HCT116 (cell line): ENCODE measurements around the gene WDR5. TPM values are rescaled to one million over a fixed set of nuclear protein-coding genes. Genes with fewer than 3 reads are reported as not detected.
A peak's percentile ranks its signal among the peaks of the same experiment; 100 is the strongest.

Experiments
- ATAC-seq: fragments of 200-7000 bp; cut with Tn5 transposase; 2 replicates; pipeline ENCODE4 v1.9.1; 2020; ENCODE audit warnings: mild to moderate bottlenecking, moderate library complexity
- BruUV-seq: library from RNA; stranded (reverse); fragments of 400-500 nt; replicated peaks from 2 replicates; lab custom pipeline; 2021; lab: Mats Ljungman, UMichigan
- CTCF ChIA-PET: fragments of 300-600 bp; sonication (Branson Sonifier 250); formaldehyde crosslinking; loops from one replicate; lab custom pipeline; 2021; ENCODE audit warnings: antibody characterized with exemption; lab: Charles Lee
- POLR2A ChIA-PET: fragments of 300-600, 350-600 bp; sonication (Branson Sonifier 250); formaldehyde crosslinking; loops from one replicate; lab custom pipeline; 2021; ENCODE audit warnings: antibody characterized with exemption; lab: Charles Lee
- RAD21 ChIA-PET, 2 experiments: fragments of 300-600 bp; sonication (Branson Sonifier 250); formaldehyde crosslinking; loops; one replicate each; lab custom pipeline; 2023; ENCODE audit warnings: low total read pairs in 2 of 2; ENCODE audit not compliant: uncharacterized antibody in 2 of 2, unreplicated experiment in 2 of 2, low non-redundant PET in 1 of 2; lab: Charles Lee
- DNase-seq: peaks from one replicate; pipeline ENCODE4 v3.0.0-alpha.2; 2010; ENCODE audit warnings: low read depth, low spot score
- H2AFZ ChIP-seq: fragments of 200-600 bp; shearing (Covaris generic), sonication (generic); 2 replicates; pipeline ENCODE4 v1.6.1; 2017; ENCODE audit warnings: low read depth, mixed run types, mixed read lengths, antibody characterized with exemption, low read length; ENCODE audit not compliant: poor library complexity, severe bottlenecking
- H3K27ac ChIP-seq: 2 replicates; pipeline ENCODE4 v1.5.1; 2012; ENCODE audit warnings: low read depth, low read length
- H3K27me3 ChIP-seq: fragments of 200-600 bp; sonication (generic); 2 replicates; pipeline ENCODE4 v1.6.1; 2016; ENCODE audit warnings: mixed run types, low read length, mixed read lengths; ENCODE audit not compliant: insufficient read depth
- H3K36me3 ChIP-seq, 2 experiments: fragments of 200-500 bp in 1 of 2; fragments of 200-600 bp in 1 of 2; sonication (Bioruptor generic) in 1 of 2; sonication (generic) in 1 of 2; 2 replicates each; pipeline versions ENCODE4 v1.5.1 to v1.6.1; 2014 to 2016; ENCODE audit warnings: low read length in 2 of 2, inconsistent platforms in 1 of 2, mixed read lengths in 1 of 2, mixed run types in 1 of 2; ENCODE audit not compliant: insufficient read depth in 2 of 2, control insufficient read depth in 1 of 2
- H3K4me1 ChIP-seq, 2 experiments: fragments of 200-600 bp in 1 of 2; sonication (generic) in 1 of 2; 2 replicates each; pipeline versions ENCODE4 v1.5.1 to v1.6.1; 2012 to 2017; ENCODE audit warnings: low read length in 2 of 2, inconsistent platforms in 1 of 2, mild to moderate bottlenecking in 1 of 2, mixed read lengths in 1 of 2, mixed run types in 1 of 2, moderate library complexity in 1 of 2; ENCODE audit not compliant: insufficient read depth in 2 of 2, control insufficient read depth in 1 of 2
- H3K4me2 ChIP-seq: fragments of 200-600 bp; sonication (generic); 2 replicates; pipeline ENCODE4 v1.6.1; 2017; ENCODE audit warnings: mixed run types, low read length, mixed read lengths
- H3K4me3 ChIP-seq, 2 experiments: fragments of 200-600 bp in 1 of 2; sonication (generic) in 1 of 2; replicated peaks in 1 of 2; 2 replicates each; pipeline ENCODE4 v1.5.1; 2011 to 2016; ENCODE audit warnings: low read length in 2 of 2, control low read depth in 1 of 2, low read depth in 1 of 2, mild to moderate bottlenecking in 1 of 2, mixed read lengths in 1 of 2, mixed run types in 1 of 2
- H3K79me2 ChIP-seq: fragments of 200-600 bp; sonication (generic); 2 replicates; pipeline ENCODE4 v1.6.1; 2017; ENCODE audit warnings: mild to moderate bottlenecking, mixed run types, low read length, moderate library complexity, mixed read lengths; ENCODE audit not compliant: insufficient read depth
- H3K9ac ChIP-seq: fragments of 200-600 bp; sonication (generic); 2 replicates; pipeline ENCODE4 v1.6.1; 2016; ENCODE audit warnings: low read length, mixed read lengths
- H3K9me2 ChIP-seq: fragments of 200-600 bp; sonication (generic), shearing (Covaris generic); 2 replicates; pipeline ENCODE4 v1.6.1; 2017; ENCODE audit warnings: mixed run types, mild to moderate bottlenecking, moderate library complexity; ENCODE audit not compliant: insufficient read depth
- H3K9me3 ChIP-seq, 2 experiments: fragments of 200-500 bp in 1 of 2; fragments of 200-600 bp in 1 of 2; sonication (Bioruptor generic) in 1 of 2; sonication (generic) in 1 of 2; 2 replicates each; pipeline ENCODE4 v1.6.1; 2014 to 2017; ENCODE audit warnings: low read length in 2 of 2, mixed read lengths in 2 of 2, inconsistent platforms in 1 of 2, low read depth in 1 of 2, mild to moderate bottlenecking in 1 of 2, mixed run types in 1 of 2, moderate library complexity in 1 of 2; ENCODE audit not compliant: control insufficient read depth in 1 of 2, insufficient read depth in 1 of 2
- H4K20me1 ChIP-seq: fragments of 200-600 bp; sonication (generic), shearing (Covaris generic); 2 replicates; pipeline ENCODE4 v1.6.1; 2017; ENCODE audit warnings: mixed run types, mild to moderate bottlenecking, moderate library complexity; ENCODE audit not compliant: insufficient read depth
- CTCF ChIP-seq, 3 experiments: fragments of 200-600 bp in 1 of 3; sonication (generic) in 1 of 3; IDR thresholded peaks in 2 of 3; conservative IDR thresholded peaks in 1 of 3; 2 replicates each; pipeline ENCODE4 v1.5.1; 2012 to 2017; ENCODE audit warnings: low read depth in 2 of 3, low read length in 2 of 3, antibody characterized with exemption in 1 of 3, borderline replicate concordance in 1 of 3, control low read depth in 1 of 3, mild to moderate bottlenecking in 1 of 3, mixed read lengths in 1 of 3, mixed run types in 1 of 3, moderate library complexity in 1 of 3; ENCODE audit not compliant: insufficient read depth in 1 of 3
- EGR1 ChIP-seq: IDR thresholded peaks from 2 replicates; pipeline ENCODE4 v1.6.1; 2012; ENCODE audit warnings: low read depth
- EZH2phosphoT487 ChIP-seq: fragments of 200-600 bp; IDR thresholded peaks from 2 replicates; pipeline ENCODE4 v1.6.1; 2018; ENCODE audit warnings: antibody characterized with exemption, borderline replicate concordance
- JUND ChIP-seq: IDR thresholded peaks from 2 replicates; pipeline ENCODE4 v1.6.1; 2012
- POLR2AphosphoS5 ChIP-seq: IDR thresholded peaks from 2 replicates; pipeline ENCODE4 v1.6.1; 2011; ENCODE audit warnings: mild to moderate bottlenecking, low read depth, low read length, moderate library complexity
- RAD21 ChIP-seq: IDR thresholded peaks from 2 replicates; pipeline ENCODE4 v1.6.1; 2012; ENCODE audit warnings: low read depth, mild to moderate bottlenecking
- REST ChIP-seq: IDR thresholded peaks from 2 replicates; pipeline ENCODE4 v1.6.1; 2012; ENCODE audit warnings: low read depth
- SP1 ChIP-seq: IDR thresholded peaks from 2 replicates; pipeline ENCODE4 v1.6.1; 2012; ENCODE audit warnings: low read depth
- intact Hi-C: fragments of 100-400 bp; cut with micrococcal nuclease; formaldehyde crosslinking; loops from 2 replicates; pipeline ENCODE4 v1.10.0; 2022
- total RNA-seq: library from RNA; stranded (reverse); gene quantifications from one replicate; pipeline ENCODE4 v1.2.1, GENCODE V29; 2021; ENCODE audit not compliant: unreplicated experiment

Gene WDR5
- total RNA-seq, 1 experiment from 2014 or later = 55.8 TPM

GRCh38 chr9:134182554-134183085, 46.7 kb downstream of the WDR5 start:
- intact Hi-C loops = no loop called here
- Histone ChIP-seq H3K4me1 (no peaks in the 10 kb centered on the region), H3K27ac (peak overlapping the region; percentile 2; the same call in 1 of the 2 replicates), H3K9ac (no peak overlapping the region), H3K4me2 (no peak overlapping the region), H2AFZ (no peak overlapping the region), H3K36me3 (no peaks in the 10 kb centered on the region), H3K9me2 (no peaks in the 10 kb centered on the region), H3K4me3 (no peak overlapping the region), H3K79me2 (no peaks in the 10 kb centered on the region), H4K20me1 (no peaks in the 10 kb centered on the region), H3K27me3 (no peaks in the 10 kb centered on the region), H3K9me3 (no peaks in the 10 kb centered on the region; a peak in 1 of 4 replicates)
- CTCF ChIA-PET = no interaction called here
- RAD21 ChIA-PET = no interaction called here
- DNase-seq (peak; percentile 16), ATAC-seq (no peak)
- BruUV-seq = no TSS peak
- POLR2A ChIA-PET = no interaction called here
- TF ChIP-seq CTCF (IDR thresholded peaks at IDR 0.05 in 2 of 3, conservative IDR thresholded peaks at IDR 0.05 in 1 of 3; ENCODE audit: borderline replicate concordance in 1 of 3, insufficient read depth in 1 of 3, low read depth in 2 of 3, low read length in 2 of 3) (no peak), EGR1 (no peak), EZH2phosphoT487 (no peak), SP1 (no peak), REST (no peak), POLR2AphosphoS5 (no peak), RAD21 (no peak), JUND (no peak)
